T-helper 2 cell treated with Interferon-gamma antibody and Interleukin-4, amounts not matched to agents 5 μg/mL and 100 μg/mL, for 36 hours (primary cell): ENCODE measurements around the gene CCNG2.

Experiments used
- DNase-seq: peaks from one replicate; pipeline ENCODE4 v3.0.0; 2021; ENCODE audit warnings: low spot score
- H3K27ac Mint-ChIP-seq: one replicate; pipeline ENCODE4 v1.8.0; 2021; ENCODE audit warnings: mild to moderate bottlenecking, mixed read lengths
- H3K27me3 Mint-ChIP-seq: one replicate; pipeline ENCODE4 v1.8.0; 2021; ENCODE audit warnings: low read depth, mixed read lengths
- H3K36me3 Mint-ChIP-seq: one replicate; pipeline ENCODE4 v1.8.0; 2021; ENCODE audit warnings: low read depth, mixed read lengths
- H3K4me1 Mint-ChIP-seq: one replicate; pipeline ENCODE4 v1.8.0; 2021; ENCODE audit warnings: low read depth, mixed read lengths
- H3K4me3 Mint-ChIP-seq: one replicate; pipeline ENCODE4 v1.8.0; 2022; ENCODE audit warnings: mild to moderate bottlenecking, moderate library complexity, mixed read lengths
- H3K9me3 Mint-ChIP-seq: one replicate; pipeline ENCODE4 v1.8.0; 2021; ENCODE audit warnings: mixed read lengths

The CCNG2 gene

DNA sequence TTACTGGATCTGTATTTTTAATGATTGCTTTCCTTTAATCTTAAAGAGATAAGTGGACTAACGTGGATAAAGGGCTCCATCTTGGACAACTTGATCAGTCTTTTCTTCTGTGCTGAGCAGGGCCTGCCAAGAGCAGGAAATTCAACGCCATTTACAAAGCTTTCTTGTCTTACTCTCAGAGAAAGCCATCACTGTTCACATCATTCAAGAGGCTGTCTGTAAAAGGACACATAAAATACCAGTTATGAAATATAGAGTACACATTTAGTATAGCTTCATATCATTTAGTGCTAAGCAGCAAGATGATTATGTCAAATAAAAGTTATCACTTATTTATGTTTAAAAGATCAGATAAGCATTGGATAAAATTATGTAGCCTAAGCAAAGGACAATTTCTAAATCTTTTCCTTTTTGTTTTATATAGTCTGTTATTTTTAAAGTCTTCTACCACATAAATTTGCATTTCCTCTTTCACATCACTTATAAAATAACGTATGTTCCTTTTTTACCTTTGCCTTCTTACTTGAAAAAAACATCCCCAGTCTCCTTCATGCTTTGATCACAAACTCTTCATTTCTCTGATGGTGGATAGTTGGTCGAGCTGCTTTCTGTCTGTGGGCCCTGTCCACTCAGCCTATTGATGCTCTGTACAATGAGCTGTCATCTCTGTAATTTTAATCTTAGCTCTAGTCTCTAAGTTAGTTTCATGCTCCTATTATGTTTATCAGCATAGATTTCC, 2.1 kb upstream of the CCNG2 start:
- peak overlapping the region; percentile 75 for H3K27ac Mint-ChIP-seq
- peaks cover 11% of the 10 kb centered on the region for H3K36me3 Mint-ChIP-seq
- H3K9me3 Mint-ChIP-seq: no peaks in the 10 kb centered on the region
- peaks cover 52% of the 10 kb centered on the region for H3K4me1 Mint-ChIP-seq
- H3K4me3 Mint-ChIP-seq: peak overlapping the region; percentile 54
- no peaks in the 10 kb centered on the region for H3K27me3 Mint-ChIP-seq
- no peak for DNase-seq

- no peak for DNase-seq
- no peaks in the 10 kb centered on the region for H3K27me3 Mint-ChIP-seq
- H3K4me3 Mint-ChIP-seq: peak overlapping the region; percentile 92
- no peaks in the 10 kb centered on the region for H3K9me3 Mint-ChIP-seq
- H3K4me1 Mint-ChIP-seq: peaks cover 56% of the 10 kb centered on the region
- H3K36me3 Mint-ChIP-seq: peaks cover 17% of the 10 kb centered on the region
- H3K27ac Mint-ChIP-seq: peak overlapping the region; percentile 95
Measured at GRCh38 chr4:77155631-77156452, 1.2 kb upstream of the CCNG2 start.

GRCh38 chr4:77156533-77156911, 485 bp upstream of the CCNG2 start:
- H3K36me3 Mint-ChIP-seq: peaks cover 17% of the 10 kb centered on the region
- H3K4me1 Mint-ChIP-seq: peaks cover 56% of the 10 kb centered on the region
- no peaks in the 10 kb centered on the region for H3K9me3 Mint-ChIP-seq
- H3K27ac Mint-ChIP-seq: peak overlapping the region; percentile 95
- H3K4me3 Mint-ChIP-seq: peak overlapping the region; percentile 92
- DNase-seq: peak; percentile 95
- H3K27me3 Mint-ChIP-seq: no peaks in the 10 kb centered on the region

- DNase-seq: peak; percentile 74
- H3K27me3 Mint-ChIP-seq: no peaks in the 10 kb centered on the region
- H3K27ac Mint-ChIP-seq: peak overlapping the region; percentile 77
- H3K4me3 Mint-ChIP-seq: peak overlapping the region; percentile 90
- no peaks in the 10 kb centered on the region for H3K9me3 Mint-ChIP-seq
- peaks cover 30% of the 10 kb centered on the region for H3K36me3 Mint-ChIP-seq
- H3K4me1 Mint-ChIP-seq: peaks cover 58% of the 10 kb centered on the region
Measured at GRCh38 chr4:77157859-77158486, 966 bp downstream of the CCNG2 start.

DNA sequence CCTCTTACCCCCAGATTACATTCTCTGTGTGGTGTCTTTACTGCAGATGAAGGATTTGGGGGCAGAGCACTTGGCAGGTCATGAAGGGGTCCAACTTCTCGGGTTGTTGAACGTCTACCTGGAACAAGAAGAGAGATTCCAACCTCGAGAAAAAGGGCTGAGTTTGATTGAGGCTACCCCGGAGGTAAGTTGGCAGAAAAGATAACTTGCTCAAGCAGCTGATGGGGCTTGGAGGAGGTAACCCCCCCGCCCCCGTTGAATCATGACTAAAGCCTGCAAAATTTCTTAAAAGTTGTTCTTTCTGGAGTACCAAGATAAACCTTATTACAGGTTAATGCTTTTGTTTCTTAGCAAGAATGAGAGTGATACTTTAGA, 1.5 kb downstream of the CCNG2 start:
- Mint-ChIP-seq H3K4me3 (peak overlapping the region; percentile 90), H3K4me1 (peaks cover 61% of the 10 kb centered on the region), H3K27me3 (no peaks in the 10 kb centered on the region), H3K27ac (peak overlapping the region; percentile 69), H3K36me3 (peaks cover 35% of the 10 kb centered on the region), H3K9me3 (no peaks in the 10 kb centered on the region)
- no peak for DNase-seq

DNA sequence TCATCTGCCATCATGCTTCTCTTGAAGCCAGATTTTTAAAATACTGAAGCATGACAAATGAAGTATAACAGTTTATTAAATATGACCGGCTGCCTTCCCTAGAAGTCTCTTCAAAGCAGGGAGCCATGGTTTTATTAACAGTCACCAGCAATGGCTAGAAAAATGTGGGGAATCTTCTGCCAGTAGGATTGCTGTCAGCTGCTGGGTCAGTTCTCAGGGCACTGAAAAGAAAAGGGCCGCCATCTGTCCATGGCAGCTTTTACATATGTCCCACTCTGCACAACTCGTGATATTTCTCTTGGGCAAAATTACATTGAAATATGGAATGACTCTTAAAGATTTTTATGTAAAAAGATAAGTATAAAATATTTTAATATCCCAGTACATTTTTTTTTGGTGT, 2.8 kb downstream of the CCNG2 start:
- H3K27ac Mint-ChIP-seq: no peak overlapping the region
- H3K4me3 Mint-ChIP-seq: peak overlapping the region; percentile 90
- H3K4me1 Mint-ChIP-seq: peaks cover 50% of the 10 kb centered on the region
- DNase-seq: no peak
- H3K36me3 Mint-ChIP-seq: peaks cover 44% of the 10 kb centered on the region
- H3K27me3 Mint-ChIP-seq: no peaks in the 10 kb centered on the region
- H3K9me3 Mint-ChIP-seq: no peaks in the 10 kb centered on the region

GRCh38 chr4:77163641-77164040, 6.6 kb downstream of the CCNG2 start:
- peaks cover 62% of the 10 kb centered on the region for H3K36me3 Mint-ChIP-seq
- peaks cover 40% of the 10 kb centered on the region for H3K4me1 Mint-ChIP-seq
- H3K4me3 Mint-ChIP-seq: no peak overlapping the region
- DNase-seq: no peak
- H3K27ac Mint-ChIP-seq: no peak overlapping the region
- no peaks in the 10 kb centered on the region for H3K27me3 Mint-ChIP-seq
- no peaks in the 10 kb centered on the region for H3K9me3 Mint-ChIP-seq

DNA sequence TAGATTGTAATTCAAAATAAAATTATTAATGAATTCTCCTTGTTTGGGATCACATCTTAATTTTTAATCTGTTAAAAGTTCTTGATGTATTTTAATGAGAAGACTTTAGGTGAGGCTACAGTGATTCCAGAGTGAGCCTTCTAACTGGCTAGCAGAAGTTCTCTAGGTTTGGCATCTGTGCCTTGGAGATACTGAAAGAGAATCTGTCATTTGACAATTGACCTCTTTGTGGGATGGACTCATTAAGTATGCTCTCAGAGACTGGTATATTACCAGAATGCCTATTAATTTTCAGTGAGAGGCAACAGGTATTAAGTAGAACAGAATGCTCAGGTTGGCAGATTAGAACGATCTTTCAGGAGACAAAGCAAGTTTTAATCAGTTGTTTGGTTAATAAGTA, 10.2 kb downstream of the CCNG2 start:
- no peak overlapping the region for H3K4me3 Mint-ChIP-seq
- H3K27ac Mint-ChIP-seq: no peak overlapping the region
- peaks cover 19% of the 10 kb centered on the region for H3K4me1 Mint-ChIP-seq
- peaks cover 64% of the 10 kb centered on the region for H3K36me3 Mint-ChIP-seq
- H3K27me3 Mint-ChIP-seq: no peaks in the 10 kb centered on the region
- DNase-seq: no peak
- no peaks in the 10 kb centered on the region for H3K9me3 Mint-ChIP-seq

DNA sequence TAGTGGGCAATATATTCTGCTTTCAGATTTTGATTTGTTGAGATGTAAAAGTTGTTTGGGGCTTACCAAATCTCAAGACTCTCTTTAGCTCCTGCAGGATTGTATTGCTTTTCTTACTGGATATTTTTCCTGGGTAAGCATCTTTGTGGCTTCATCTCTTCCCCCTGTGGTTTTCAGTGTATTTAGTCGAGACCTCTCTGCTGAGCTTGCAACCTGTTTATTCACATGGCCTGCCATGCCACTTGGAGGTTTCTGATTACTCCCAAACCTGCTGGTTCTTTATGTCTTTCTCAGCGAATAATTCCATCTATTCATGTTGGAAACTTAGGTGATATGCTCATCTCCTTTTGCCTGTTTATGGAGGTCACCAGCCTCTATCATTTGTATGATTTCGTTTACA, 10.9 kb downstream of the CCNG2 start:
- Mint-ChIP-seq H3K4me3 (no peak overlapping the region), H3K4me1 (peaks cover 15% of the 10 kb centered on the region), H3K9me3 (no peaks in the 10 kb centered on the region), H3K36me3 (peaks cover 59% of the 10 kb centered on the region), H3K27ac (no peak overlapping the region), H3K27me3 (no peaks in the 10 kb centered on the region)
- no peak for DNase-seq

DNA sequence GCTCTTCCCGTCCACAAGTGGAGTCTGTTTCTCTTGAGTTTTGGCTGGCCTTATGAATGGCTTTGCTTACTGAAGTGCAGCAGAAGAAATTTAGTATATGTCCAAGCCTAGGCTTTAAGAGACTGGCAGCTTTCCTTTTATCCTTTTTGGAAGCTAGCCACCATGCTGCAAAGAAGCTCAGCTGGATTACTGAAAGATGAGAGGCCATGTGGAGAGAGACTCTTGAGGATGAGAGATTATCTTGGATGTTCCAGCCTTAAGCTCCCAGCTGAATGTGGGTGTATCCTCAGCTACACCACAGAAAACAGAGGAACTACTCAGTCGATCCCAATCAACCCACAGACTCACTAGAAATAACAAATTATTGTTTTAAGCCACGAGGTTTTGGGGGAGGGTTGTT, 12.5 kb downstream of the CCNG2 start:
- Mint-ChIP-seq H3K27ac (no peak overlapping the region), H3K9me3 (no peaks in the 10 kb centered on the region), H3K36me3 (peaks cover 46% of the 10 kb centered on the region), H3K4me3 (no peak overlapping the region), H3K4me1 (peaks cover 9% of the 10 kb centered on the region), H3K27me3 (no peaks in the 10 kb centered on the region)
- DNase-seq: no peak

GRCh38 chr4:77170926-77171325, 13.9 kb downstream of the CCNG2 start:
- DNase-seq: no peak
- Mint-ChIP-seq H3K4me1 (peaks cover 7% of the 10 kb centered on the region), H3K9me3 (no peaks in the 10 kb centered on the region), H3K27ac (no peak overlapping the region), H3K27me3 (peaks cover 5% of the 10 kb centered on the region), H3K4me3 (no peak overlapping the region), H3K36me3 (peaks cover 35% of the 10 kb centered on the region)

DNA sequence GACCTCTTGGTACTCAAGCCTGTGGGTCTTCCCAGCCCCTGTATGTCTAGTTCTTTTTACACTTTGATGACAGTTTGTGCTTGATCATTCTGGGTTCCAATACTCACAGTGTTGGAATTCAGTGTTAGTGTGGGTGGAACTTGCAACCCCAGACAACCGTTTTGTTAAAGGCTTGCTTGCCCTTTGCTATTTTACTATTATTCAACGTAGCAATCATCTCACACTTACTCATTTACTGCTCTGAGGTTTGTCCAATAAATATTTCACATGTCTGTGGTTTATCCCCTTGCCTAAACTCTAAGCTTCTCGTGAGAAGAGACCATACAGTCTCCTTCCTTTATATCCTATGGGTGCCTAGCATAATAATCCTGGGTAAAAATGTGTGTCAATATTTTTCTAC, 15.3 kb downstream of the CCNG2 start:
- Mint-ChIP-seq H3K4me1 (peaks cover 5% of the 10 kb centered on the region), H3K9me3 (no peaks in the 10 kb centered on the region), H3K27me3 (peaks cover 8% of the 10 kb centered on the region), H3K4me3 (no peak overlapping the region), H3K36me3 (peaks cover 31% of the 10 kb centered on the region), H3K27ac (no peak overlapping the region)
- DNase-seq: no peak

DNA sequence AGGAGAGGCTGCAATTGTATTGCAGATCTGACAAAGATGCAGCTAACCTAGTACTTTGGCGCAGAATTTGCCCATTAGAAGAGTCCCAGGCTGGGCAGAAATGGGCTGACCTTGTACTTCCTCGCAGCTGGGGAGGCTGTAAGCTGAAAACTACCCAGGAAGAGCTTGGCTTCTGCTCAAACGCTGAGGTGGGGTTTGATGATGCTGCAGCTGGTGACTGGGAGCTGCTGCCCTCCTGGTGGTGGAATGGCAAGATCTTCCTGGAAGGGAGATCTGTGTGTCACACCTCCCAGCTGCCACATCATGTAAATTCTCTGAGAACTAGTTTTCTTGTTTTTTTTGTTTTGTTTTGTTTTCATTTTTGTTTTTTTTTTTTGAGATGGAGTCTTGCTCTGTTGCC, 17.4 kb downstream of the CCNG2 start:
- peaks cover 11% of the 10 kb centered on the region for H3K27me3 Mint-ChIP-seq
- no peak for DNase-seq
- no peaks in the 10 kb centered on the region for H3K4me1 Mint-ChIP-seq
- H3K9me3 Mint-ChIP-seq: no peaks in the 10 kb centered on the region
- no peak overlapping the region for H3K4me3 Mint-ChIP-seq
- H3K27ac Mint-ChIP-seq: no peak overlapping the region
- peaks cover 17% of the 10 kb centered on the region for H3K36me3 Mint-ChIP-seq

DNA sequence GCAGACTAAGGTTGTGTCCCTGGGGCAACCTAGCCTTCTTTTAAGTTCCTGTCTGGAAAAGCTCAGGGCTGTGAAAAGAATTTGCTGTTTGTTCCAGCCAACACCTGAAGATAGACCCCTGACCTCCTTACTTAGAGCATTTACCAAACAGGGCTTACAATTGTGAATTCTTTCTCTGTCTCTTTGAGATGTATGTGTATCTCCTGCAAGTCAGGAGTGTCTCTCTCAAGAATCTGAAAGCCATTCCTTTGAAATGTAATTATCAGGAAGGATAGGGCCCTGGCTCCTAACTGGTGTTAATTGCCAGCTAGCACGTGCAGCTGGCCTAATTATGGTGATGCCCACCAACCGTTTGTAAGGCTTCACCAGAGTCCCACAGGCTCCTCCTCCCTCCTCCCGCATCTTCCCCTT, 18.2 kb downstream of the CCNG2 start:
- Mint-ChIP-seq H3K4me3 (no peak overlapping the region), H3K9me3 (no peaks in the 10 kb centered on the region), H3K4me1 (no peaks in the 10 kb centered on the region)

More for the DNA sequence above, 18.2 kb downstream of the CCNG2 start:
- Mint-ChIP-seq H3K27me3 (peaks cover 11% of the 10 kb centered on the region), H3K27ac (no peak overlapping the region), H3K36me3 (peaks cover 12% of the 10 kb centered on the region)
- DNase-seq: no peak
